Measurements from ENCODE around the gene ASIC1.
"Not testable (repeated sequence)": the region's sequence is repeated elsewhere in the genome, so short reads cannot be mapped to it uniquely, and the experiment has no call there.

The ASIC1 gene

DNA sequence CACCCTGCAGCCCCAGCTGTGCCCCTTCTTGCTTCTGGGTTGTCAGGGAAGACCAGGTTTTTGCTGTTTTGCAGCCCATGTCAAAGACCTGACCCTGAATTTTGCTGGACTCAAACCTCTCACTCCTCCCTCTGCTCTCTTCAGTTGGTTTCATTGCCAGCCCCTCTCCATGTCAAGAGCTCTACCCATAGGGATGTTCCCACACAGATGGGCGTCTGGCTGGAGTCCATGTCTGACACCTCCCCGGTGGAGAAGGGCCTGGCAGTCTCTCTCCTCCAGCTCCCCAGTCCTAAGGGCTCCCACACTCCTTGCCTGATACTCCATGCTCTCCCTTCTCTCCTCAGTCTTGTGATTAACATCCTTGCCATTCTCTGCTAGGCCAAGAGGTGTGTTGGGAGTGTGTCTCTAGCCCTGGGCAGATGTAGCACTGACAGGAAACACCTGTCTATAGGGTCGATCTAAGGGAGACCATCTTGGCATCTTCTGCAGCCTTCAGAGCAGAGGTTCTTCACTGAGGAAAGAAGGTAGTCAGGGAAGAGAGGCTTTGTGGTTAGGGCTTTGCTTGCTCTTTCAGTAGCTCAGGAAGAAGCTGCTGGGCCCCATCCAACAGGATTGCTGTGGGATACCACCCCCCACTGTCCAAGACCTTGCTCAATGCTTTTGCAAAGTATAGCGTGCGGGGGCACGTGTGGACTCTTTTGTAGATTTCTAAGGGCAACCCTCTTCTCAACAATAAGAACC, 4.7 kb downstream of the ASIC1 start:
- DNase-seq, result no peak

DNA sequence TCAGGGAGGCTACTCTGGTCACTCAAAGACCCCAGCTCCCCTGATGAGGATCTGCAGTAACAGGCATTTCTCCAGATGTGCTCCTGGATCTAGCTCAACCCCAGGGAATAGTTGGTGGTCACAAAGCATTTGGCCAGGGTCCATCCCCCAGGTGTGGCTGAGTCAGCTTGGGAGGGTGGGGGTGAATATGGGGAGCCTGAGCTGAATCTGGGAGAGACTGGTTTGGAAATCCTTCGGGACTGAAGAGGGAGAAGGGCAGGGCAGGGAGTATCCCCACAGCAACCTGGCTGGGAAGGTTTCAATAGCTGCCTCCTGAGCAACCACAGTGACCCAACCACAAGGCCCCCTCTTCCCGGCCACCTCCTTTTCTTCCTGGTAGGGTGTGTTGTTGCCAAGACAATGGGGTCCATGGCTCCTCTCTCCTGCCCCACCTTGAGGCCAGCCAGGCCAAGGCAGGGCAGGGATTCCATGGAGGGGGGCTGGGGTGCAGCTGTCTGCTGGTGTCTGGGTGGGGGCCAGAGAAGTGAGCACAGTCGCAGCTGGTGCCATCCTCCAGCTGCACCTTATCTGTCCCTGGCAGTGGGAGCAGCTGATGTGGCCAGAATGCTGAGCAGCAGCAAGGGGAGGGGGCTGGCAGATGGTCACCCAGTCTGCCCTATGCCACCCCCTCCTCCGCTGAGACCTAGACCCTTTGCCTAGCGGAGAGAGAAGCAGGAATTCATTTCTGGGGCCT, 5.5 kb downstream of the ASIC1 start:
- no peak for DNase-seq

- no peak for DNase-seq
Measured at GRCh38 chr12:50065726-50066310, 8.4 kb downstream of the ASIC1 start.

DNA sequence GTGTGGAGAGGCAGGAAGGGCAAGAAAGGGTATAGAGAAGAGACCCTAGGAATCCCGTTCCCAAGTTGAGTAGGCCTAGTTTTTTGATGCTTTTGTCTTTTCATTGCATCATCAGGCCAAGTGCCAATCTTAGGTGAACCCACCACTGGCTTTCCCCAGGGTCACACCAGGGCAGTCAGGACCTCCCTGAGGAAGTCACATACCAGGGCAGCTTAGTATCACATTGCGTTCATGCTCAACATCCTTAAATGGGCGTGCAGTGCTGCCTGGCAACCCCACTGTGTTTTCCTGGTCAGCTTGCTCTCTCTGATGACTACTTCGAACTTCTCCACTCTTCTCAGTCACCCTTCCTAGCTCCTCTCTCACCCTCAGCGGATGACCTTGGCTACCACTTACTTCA, 9.0 kb downstream of the ASIC1 start:
- no peak for DNase-seq

- no peak for DNase-seq
Measured at GRCh38 chr12:50069069-50069468, 11.7 kb downstream of the ASIC1 start.

GRCh38 chr12:50069539-50069938, 12.1 kb downstream of the ASIC1 start:
- DNase-seq, result no peak

- DNase-seq, result peak; percentile 16
Measured at GRCh38 chr12:50070314-50071060, 13.1 kb downstream of the ASIC1 start.

- DNase-seq, result no peak
Measured at GRCh38 chr12:50072198-50072907, 15.0 kb downstream of the ASIC1 start.

DNA sequence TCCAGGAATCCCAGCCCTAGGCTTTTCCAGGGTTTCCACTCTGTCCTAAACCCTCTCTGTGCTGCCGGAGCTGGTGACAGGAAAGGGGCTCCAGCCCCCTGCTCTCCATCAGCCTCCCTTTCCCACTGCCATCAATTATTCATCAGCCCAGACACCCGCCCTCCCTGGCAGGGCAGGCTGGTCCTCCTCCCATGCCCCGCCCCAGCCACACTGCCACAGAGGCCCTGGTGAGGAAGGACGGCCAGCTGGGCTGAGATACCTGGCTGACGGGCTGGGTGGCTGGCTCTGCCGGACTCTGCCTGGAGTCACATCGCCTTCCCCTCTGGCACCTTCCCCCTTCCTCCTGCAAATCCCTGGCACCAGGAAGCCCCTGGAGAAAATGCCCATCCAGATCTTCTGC, 15.8 kb downstream of the ASIC1 start:
- DNase-seq, result no peak

DNA sequence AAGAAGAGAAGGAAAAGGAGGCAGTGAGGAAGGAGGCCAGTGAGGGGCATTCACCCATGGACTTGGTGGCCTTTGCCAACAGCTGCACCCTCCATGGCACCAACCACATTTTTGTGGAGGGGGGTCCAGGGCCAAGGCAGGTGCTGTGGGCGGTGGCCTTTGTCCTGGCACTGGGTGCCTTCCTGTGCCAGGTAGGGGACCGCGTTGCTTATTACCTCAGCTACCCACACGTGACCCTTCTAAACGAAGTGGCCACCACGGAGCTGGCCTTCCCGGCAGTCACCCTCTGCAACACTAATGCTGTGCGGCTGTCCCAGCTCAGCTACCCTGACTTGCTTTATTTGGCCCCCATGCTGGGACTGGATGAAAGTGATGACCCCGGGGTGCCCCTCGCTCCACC, 16.3 kb downstream of the ASIC1 start:
- no peak for DNase-seq

DNA sequence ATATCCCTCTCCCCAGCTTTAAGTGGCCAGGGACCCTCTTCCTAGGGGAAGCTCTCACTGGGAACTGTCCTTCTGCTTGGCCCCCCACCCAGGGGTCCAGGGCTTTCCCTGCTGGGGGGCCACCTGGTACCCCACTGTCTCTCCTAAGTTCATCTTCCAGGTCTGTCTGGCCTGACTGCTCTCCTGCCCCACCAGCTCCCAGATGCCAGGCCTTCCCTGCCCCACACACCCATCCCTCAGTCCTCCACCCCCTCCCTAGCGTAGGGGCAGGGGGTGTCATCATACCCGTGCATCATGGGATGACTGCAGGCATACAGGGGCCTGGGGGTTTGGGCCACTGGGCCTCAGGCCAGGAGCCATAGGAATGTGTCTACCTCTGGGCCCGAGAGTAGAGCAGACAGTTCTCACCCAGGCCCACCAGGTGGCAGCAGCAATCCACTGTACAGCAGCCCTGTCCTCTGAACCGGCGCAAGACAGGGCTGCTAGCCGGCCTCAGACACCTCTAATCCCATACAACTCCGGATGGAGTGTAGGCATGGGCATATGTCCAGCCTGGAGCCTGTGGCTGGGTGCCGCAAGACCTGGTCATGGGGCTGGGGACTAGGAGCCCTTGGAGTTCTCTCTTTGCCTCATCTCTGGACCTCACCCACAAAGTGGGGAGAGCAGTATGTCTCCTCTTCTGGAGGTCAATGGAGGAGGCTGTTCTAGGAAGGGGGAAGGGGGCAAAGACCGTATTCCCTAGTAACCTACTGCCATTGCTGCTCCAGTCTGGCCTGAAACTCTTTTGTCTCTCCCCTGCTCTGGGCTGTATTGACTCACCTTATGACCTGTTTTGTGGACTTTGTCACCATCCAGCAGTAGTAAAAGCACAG, 17.8 kb downstream of the ASIC1 start:
- DNase-seq, result peak; percentile 32

DNA sequence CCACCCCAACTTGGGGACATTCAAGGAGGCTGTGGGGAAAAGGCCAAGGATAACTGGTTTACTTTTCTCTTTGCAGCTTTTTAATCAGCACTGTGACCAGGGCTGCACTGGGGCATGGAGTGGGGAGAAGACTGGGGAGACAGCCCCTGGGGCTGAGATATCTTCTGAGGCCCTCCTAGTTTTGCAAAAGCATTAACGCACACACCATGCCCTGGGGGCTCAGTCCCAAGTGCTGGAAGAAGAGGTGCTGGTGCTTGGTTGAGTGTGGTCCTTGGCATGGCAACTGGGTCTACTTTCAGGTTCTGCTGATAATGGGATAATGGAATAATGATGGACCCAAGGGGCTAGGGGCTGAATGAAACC, 18.4 kb downstream of the ASIC1 start:
- DNase-seq, result no peak

- DNase-seq, result no peak
Measured at GRCh38 chr12:50077099-50077498, 19.7 kb downstream of the ASIC1 start.

DNA sequence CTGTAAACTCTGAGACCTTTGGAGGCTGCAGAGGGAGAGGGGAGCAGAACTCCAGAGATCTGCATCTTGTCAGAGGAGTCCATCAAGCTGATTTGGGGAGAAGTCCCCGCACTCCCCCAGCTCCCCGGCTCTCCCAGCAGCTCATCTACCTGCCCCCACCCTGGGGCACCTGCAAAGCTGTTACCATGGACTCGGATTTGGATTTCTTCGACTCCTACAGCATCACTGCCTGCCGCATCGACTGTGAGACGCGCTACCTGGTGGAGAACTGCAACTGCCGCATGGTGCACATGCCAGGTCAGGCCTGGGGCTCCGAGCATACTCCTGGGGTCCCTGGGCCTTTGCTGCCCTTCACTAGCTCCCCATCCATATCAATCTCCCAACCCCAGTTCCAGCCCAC, 20.9 kb downstream of the ASIC1 start:
- DNase-seq, result no peak

- no peak for DNase-seq
Measured at GRCh38 chr12:50079771-50080170, 22.4 kb downstream of the ASIC1 start.

GRCh38 chr12:50081096-50081808, 23.9 kb downstream of the ASIC1 start:
- DNase-seq, result no peak

DNA sequence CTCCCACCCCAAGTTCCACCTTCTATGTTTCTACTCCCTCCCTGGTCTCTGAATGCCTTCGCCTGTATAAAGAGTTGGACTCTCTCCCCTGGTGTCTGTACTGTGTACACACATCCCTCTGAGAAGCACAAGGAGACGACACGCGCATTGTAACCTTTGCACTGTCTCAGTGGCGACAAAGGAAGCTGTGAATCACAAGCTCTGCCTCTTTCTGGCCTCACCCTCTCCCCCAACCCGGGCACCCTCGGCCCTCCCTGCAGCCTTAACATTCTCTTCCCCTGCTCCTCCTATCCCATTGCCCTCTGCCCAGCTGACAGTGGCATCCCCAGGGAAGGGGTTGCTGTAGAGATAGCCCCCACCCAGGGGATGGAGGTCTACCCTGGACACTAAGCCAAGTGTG, 25.2 kb downstream of the ASIC1 start:
- no peak for DNase-seq

DNA sequence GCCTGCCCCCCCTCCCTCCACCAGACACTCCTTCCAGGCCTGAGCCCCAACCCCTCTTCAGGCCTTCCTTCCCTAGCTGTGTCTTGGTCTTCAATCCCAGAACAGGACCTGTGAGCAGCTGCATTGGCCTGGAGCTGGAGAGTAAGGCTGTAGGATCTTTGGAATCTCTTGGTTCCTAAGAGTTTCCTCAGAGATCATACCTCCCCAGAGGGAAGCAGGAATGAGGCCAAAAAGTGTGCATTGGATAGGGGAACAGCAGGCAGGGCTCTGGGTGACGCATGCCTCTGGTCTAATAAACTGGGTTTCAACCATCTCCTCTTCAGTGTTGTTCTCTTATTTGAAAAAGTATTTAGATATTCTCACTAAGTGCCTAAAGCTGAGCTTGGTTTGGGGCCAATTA, 25.9 kb downstream of the ASIC1 start:
- no peak for DNase-seq

DNA sequence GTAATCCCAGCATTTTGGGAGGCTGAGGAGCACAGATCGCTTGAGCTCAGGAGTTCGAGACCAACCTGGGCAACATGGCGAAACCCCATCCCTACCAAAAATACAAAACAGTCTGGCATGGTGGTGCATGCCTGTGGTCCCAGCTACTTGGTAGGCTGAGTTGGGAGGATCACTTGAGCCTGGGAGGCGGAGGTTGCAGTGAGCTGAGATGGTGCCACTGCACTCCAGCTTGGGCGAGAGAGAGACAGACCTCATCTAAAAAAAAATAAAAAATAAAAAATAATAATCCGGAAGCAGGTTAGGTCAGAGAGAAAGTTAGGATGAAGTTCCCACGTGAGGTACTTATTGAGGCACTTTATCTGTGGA, 27.0 kb downstream of the ASIC1 start:
- DNase-seq, result not testable (repeated sequence)

GRCh38 chr12:50084775-50085614, 27.6 kb downstream of the ASIC1 start, which contains the start of gene SMARCD1:
TSS of gene SMARCD1 (plus strand) at chr12:50085342. CDS start at chr12:50085370, 28 bp downstream.
- DNase-seq, result peak; percentile 84
